Tibial nerve (tissue), 4 donors: ENCODE results near the gene OR8B2.

Source experiments
- EP300 ChIP-seq, 2 donors: sonication (generic); formaldehyde crosslinking; IDR thresholded peaks; one replicate each; pipeline ENCODE4 v1.6.1; 2017; ENCODE audit warnings: antibody characterized with exemption in 2 of 2, mild to moderate bottlenecking in 1 of 2
- POLR2A ChIP-seq, 2 donors: fragments of 450-650 bp; IDR thresholded peaks; one replicate each; pipeline ENCODE4 v1.6.1; 2017; ENCODE audit warnings: antibody characterized with exemption in 2 of 2, mild to moderate bottlenecking in 2 of 2, moderate library complexity in 2 of 2
- TF ChIP-seq, protein P1 (sequence below), 5 experiments: fragments of 200-600 bp in 3 of 5; fragments of 450-650 bp in 2 of 5; sonication (generic) in 3 of 5; IDR thresholded peaks; one replicate each; pipeline ENCODE4 v1.5.1; 2016 to 2019; ENCODE audit warnings: antibody characterized with exemption in 5 of 5, mild to moderate bottlenecking in 3 of 5, moderate library complexity in 2 of 5

DNA sequence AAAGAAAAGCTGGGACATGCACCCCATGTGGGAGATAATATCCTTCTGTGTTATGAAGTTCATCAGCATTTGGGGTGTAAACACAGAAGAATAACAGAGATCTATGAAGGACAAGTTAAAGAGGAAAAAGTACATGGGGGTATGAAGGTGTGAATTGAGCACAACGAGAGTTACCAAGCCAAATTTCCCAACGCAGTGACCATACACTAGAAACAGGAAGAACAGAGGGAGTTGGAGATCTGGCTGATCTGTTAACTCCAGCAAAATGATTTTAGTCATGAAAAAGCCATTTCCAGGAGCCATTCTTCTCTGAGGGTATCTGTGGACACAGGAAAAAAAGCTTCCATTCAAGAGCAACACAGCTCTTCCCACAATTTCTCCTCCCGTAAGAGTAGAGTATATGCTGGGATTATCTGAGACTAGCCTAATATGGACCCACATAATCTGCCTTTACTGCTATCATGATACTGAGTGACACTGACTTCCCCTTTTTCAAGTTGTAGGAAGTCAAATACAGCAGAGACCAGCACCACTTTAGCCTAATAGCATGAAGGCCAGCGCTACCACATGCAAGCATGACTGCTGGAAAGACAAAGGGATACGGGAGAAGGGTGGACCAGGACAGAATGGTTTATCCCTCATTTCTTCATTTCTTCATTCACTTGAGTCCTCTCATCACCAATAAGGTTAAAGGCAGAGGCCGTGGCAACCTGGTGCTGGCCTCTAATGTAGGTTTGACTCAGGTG, 44.7 kb downstream of the OR8B2 start:
- TF ChIP-seq POLR2A (IDR thresholded peaks at IDR 0.05) (no peak), EP300 (IDR thresholded peaks at IDR 0.05) (no peak)
- TF ChIP-seq, protein P1, sequence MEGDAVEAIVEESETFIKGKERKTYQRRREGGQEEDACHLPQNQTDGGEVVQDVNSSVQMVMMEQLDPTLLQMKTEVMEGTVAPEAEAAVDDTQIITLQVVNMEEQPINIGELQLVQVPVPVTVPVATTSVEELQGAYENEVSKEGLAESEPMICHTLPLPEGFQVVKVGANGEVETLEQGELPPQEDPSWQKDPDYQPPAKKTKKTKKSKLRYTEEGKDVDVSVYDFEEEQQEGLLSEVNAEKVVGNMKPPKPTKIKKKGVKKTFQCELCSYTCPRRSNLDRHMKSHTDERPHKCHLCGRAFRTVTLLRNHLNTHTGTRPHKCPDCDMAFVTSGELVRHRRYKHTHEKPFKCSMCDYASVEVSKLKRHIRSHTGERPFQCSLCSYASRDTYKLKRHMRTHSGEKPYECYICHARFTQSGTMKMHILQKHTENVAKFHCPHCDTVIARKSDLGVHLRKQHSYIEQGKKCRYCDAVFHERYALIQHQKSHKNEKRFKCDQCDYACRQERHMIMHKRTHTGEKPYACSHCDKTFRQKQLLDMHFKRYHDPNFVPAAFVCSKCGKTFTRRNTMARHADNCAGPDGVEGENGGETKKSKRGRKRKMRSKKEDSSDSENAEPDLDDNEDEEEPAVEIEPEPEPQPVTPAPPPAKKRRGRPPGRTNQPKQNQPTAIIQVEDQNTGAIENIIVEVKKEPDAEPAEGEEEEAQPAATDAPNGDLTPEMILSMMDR (IDR thresholded peaks at IDR 0.05): no peak
